ENCODE data around the gene GNAI3. TPM values are rescaled to one million over a fixed set of nuclear protein-coding genes. Genes with fewer than 3 reads are reported as not detected.

The GNAI3 gene
- total and polyA plus RNA-seq, 2 of the 13 experiments (the other 11 are each of a cell fraction or from before 2014, with no cell fraction given) = 4.3 to 9.0 TPM

DNA sequence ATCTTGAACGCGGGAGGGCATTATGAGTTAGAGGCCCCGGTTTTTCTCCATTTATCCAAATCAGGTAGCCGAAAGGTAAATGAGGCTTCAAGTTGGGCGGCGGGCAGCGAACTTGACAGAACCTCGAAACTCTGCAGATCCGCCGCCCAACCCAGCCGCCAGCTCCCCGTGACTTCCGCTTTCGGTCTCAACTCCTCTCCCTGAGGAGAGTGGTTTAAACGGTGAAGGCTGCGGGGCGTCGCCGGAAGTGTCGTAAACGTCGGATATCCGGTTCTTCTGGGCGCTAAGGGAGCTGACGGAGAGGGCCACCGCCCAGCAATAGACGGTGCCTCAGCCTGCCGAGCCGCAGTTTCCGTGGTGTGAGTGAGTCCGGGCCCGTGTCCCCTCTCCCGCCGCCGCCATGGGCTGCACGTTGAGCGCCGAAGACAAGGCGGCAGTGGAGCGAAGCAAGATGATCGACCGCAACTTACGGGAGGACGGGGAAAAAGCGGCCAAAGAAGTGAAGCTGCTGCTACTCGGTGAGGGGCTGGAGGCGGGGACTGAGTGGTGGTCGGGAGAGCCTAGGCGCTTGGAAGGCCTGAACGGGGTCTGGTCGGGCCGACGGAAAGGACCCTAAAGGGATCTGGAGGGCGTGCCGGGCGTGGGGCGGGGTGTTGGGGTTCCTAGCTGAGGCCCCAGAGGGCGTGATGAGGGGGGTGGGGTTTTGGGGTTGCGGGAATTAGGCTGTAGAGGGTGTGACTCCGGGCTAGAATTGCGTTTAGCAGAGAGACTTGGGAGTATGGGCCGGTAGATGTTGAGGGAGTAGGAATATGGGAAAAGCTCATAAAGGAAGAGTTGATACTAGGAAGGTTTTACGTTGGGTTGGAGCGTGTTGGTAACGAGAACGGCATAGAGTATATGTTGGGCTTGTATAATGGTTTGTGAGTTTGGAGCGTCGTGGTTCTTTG, at the start of gene GNAI3 (continued):
- TF ChIP-seq ZNF501 (CRISPR knock-in tag; IDR thresholded peaks at IDR 0.05) (peak; percentile 96; the same call in 1 of the 2 replicates), ZNF772 (CRISPR knock-in tag; IDR thresholded peaks at IDR 0.05) (peak; percentile 82), MTF1 (CRISPR knock-in tag; IDR thresholded peaks at IDR 0.05) (no peak), ZIK1 (CRISPR knock-in tag; IDR thresholded peaks at IDR 0.05; ENCODE audit: borderline replicate concordance, low read depth) (0 out of 2 replicates have a peak, but pooled peaks have one; percentile 28), ZNF205 (CRISPR knock-in tag; IDR thresholded peaks at IDR 0.05) (0 out of 2 replicates have a peak, but pooled peaks have one; percentile 23), RFX3 (CRISPR knock-in tag; IDR thresholded peaks at IDR 0.05) (no peak), ZNF557 (CRISPR knock-in tag; IDR thresholded peaks at IDR 0.05) (no peak), NR2F2 (IDR thresholded peaks at IDR 0.05; ENCODE audit: borderline replicate concordance, low read depth) (no peak), NCOA1 (CRISPR knock-in tag; IDR thresholded peaks at IDR 0.05) (no peak), ZNF17 (CRISPR knock-in tag; IDR thresholded peaks at IDR 0.05) (no peak), NR2F1 (CRISPR knock-in tag; IDR thresholded peaks at IDR 0.05) (no peak)
- TF ChIP-seq, protein P1, sequence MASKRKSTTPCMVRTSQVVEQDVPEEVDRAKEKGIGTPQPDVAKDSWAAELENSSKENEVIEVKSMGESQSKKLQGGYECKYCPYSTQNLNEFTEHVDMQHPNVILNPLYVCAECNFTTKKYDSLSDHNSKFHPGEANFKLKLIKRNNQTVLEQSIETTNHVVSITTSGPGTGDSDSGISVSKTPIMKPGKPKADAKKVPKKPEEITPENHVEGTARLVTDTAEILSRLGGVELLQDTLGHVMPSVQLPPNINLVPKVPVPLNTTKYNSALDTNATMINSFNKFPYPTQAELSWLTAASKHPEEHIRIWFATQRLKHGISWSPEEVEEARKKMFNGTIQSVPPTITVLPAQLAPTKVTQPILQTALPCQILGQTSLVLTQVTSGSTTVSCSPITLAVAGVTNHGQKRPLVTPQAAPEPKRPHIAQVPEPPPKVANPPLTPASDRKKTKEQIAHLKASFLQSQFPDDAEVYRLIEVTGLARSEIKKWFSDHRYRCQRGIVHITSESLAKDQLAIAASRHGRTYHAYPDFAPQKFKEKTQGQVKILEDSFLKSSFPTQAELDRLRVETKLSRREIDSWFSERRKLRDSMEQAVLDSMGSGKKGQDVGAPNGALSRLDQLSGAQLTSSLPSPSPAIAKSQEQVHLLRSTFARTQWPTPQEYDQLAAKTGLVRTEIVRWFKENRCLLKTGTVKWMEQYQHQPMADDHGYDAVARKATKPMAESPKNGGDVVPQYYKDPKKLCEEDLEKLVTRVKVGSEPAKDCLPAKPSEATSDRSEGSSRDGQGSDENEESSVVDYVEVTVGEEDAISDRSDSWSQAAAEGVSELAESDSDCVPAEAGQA (IDR thresholded peaks at IDR 0.05; ENCODE audit: low read depth) = no peak; the same call in 1 of the 2 replicates
- TF ChIP-seq, protein P1 (CRISPR knock-in tag; IDR thresholded peaks at IDR 0.05; ENCODE audit: borderline replicate concordance) = no peak
- TF ChIP-seq, protein P2, sequence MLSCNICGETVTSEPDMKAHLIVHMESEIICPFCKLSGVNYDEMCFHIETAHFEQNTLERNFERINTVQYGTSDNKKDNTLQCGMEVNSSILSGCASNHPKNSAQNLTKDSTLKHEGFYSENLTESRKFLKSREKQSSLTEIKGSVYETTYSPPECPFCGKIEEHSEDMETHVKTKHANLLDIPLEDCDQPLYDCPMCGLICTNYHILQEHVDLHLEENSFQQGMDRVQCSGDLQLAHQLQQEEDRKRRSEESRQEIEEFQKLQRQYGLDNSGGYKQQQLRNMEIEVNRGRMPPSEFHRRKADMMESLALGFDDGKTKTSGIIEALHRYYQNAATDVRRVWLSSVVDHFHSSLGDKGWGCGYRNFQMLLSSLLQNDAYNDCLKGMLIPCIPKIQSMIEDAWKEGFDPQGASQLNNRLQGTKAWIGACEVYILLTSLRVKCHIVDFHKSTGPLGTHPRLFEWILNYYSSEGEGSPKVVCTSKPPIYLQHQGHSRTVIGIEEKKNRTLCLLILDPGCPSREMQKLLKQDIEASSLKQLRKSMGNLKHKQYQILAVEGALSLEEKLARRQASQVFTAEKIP (CRISPR knock-in tag; IDR thresholded peaks at IDR 0.05; ENCODE audit: borderline replicate concordance) = no peak
- TF ChIP-seq, protein P3, sequence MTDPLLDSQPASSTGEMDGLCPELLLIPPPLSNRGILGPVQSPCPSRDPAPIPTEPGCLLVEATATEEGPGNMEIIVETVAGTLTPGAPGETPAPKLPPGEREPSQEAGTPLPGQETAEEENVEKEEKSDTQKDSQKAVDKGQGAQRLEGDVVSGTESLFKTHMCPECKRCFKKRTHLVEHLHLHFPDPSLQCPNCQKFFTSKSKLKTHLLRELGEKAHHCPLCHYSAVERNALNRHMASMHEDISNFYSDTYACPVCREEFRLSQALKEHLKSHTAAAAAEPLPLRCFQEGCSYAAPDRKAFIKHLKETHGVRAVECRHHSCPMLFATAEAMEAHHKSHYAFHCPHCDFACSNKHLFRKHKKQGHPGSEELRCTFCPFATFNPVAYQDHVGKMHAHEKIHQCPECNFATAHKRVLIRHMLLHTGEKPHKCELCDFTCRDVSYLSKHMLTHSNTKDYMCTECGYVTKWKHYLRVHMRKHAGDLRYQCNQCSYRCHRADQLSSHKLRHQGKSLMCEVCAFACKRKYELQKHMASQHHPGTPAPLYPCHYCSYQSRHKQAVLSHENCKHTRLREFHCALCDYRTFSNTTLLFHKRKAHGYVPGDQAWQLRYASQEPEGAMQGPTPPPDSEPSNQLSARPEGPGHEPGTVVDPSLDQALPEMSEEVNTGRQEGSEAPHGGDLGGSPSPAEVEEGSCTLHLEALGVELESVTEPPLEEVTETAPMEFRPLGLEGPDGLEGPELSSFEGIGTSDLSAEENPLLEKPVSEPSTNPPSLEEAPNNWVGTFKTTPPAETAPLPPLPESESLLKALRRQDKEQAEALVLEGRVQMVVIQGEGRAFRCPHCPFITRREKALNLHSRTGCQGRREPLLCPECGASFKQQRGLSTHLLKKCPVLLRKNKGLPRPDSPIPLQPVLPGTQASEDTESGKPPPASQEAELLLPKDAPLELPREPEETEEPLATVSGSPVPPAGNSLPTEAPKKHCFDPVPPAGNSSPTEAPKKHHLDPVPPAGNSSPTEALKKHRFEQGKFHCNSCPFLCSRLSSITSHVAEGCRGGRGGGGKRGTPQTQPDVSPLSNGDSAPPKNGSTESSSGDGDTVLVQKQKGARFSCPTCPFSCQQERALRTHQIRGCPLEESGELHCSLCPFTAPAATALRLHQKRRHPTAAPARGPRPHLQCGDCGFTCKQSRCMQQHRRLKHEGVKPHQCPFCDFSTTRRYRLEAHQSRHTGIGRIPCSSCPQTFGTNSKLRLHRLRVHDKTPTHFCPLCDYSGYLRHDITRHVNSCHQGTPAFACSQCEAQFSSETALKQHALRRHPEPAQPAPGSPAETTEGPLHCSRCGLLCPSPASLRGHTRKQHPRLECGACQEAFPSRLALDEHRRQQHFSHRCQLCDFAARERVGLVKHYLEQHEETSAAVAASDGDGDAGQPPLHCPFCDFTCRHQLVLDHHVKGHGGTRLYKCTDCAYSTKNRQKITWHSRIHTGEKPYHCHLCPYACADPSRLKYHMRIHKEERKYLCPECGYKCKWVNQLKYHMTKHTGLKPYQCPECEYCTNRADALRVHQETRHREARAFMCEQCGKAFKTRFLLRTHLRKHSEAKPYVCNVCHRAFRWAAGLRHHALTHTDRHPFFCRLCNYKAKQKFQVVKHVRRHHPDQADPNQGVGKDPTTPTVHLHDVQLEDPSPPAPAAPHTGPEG (CRISPR knock-in tag; IDR thresholded peaks at IDR 0.05) = no peak
